ENCODE measurements around the gene FAM171A1. TPM values are rescaled to one million over a fixed set of nuclear protein-coding genes. Genes with fewer than 3 reads are reported as not detected.

FAM171A1 gene
- total RNA-seq, 2 experiments from 2014 or later = 4.8 to 5.2 TPM

- CTCF ChIA-PET = interaction anchor here (0.6 to 0.7 kb wide), 2 partner anchors 13 to 31 kb away, joined by 3 to 6 read pairs; no protein-coding TSS in a partner anchor
- no peak for DNase-seq
- H3K36me3 Mint-ChIP-seq (ENCODE audit: low read depth) = no peaks in the 10 kb centered on the region
- no peak overlapping the region for H3K4me3 Mint-ChIP-seq
- no peak overlapping the region for H3K27ac Mint-ChIP-seq
- no peaks in the 10 kb centered on the region for H3K9me3 Mint-ChIP-seq
- H3K4me1 Mint-ChIP-seq (ENCODE audit: low read depth) = peaks cover 35% of the 10 kb centered on the region
- no peaks in the 10 kb centered on the region for H3K27me3 Mint-ChIP-seq (ENCODE audit: low read depth)
- intact Hi-C loops (cut with micrococcal nuclease) = loop anchor here (1.0 kb wide), 1 partner anchor 10 kb away; no protein-coding TSS in a partner anchor
These were observed 173.2 kb downstream of the FAM171A1 start for GRCh38 chr10:15197911-15198310.

- intact Hi-C loops (cut with micrococcal nuclease) = no loop called here
- Mint-ChIP-seq H3K27ac (peak overlapping the region; percentile 57), H3K4me3 (no peak overlapping the region), H3K27me3 (ENCODE audit: low read depth) (no peaks in the 10 kb centered on the region), H3K36me3 (ENCODE audit: low read depth) (no peaks in the 10 kb centered on the region), H3K9me3 (no peaks in the 10 kb centered on the region), H3K4me1 (ENCODE audit: low read depth) (peaks cover 29% of the 10 kb centered on the region)
- CTCF ChIA-PET = interaction anchor here (0.9 kb wide), 1 partner anchor 28 kb away, joined by 4 read pairs; no protein-coding TSS in a partner anchor
- DNase-seq = no peak
These were observed 173.8 kb downstream of the FAM171A1 start for GRCh38 chr10:15197276-15197675.

GRCh38 chr10:15196021-15196834, 174.9 kb downstream of the FAM171A1 start:
- no peaks in the 10 kb centered on the region for H3K9me3 Mint-ChIP-seq
- no peaks in the 10 kb centered on the region for H3K36me3 Mint-ChIP-seq (ENCODE audit: low read depth)
- peak overlapping the region; percentile 56 for H3K4me3 Mint-ChIP-seq
- intact Hi-C loops (cut with micrococcal nuclease) = no loop called here
- CTCF ChIA-PET = interaction anchor here (0.6 to 0.9 kb wide), 2 partner anchors 27 to 29 kb away, joined by 4 read pairs; no protein-coding TSS in a partner anchor
- no peaks in the 10 kb centered on the region for H3K27me3 Mint-ChIP-seq (ENCODE audit: low read depth)
- peak; percentile 49 for DNase-seq
- H3K4me1 Mint-ChIP-seq (ENCODE audit: low read depth) = peaks cover 24% of the 10 kb centered on the region
- peak overlapping the region; percentile 56 for H3K27ac Mint-ChIP-seq

GRCh38 chr10:15189133-15189885, 181.8 kb downstream of the FAM171A1 start:
- peaks cover 39% of the 10 kb centered on the region for H3K4me1 Mint-ChIP-seq (ENCODE audit: low read depth)

GRCh38 chr10:15188603-15189002, 182.5 kb downstream of the FAM171A1 start:
- DNase-seq = peak; percentile 75
- Mint-ChIP-seq H3K27me3 (ENCODE audit: low read depth) (no peaks in the 10 kb centered on the region), H3K4me1 (ENCODE audit: low read depth) (peaks cover 43% of the 10 kb centered on the region), H3K9me3 (peaks cover 3% of the 10 kb centered on the region), H3K4me3 (no peak overlapping the region), H3K27ac (peak overlapping the region; percentile 74), H3K36me3 (ENCODE audit: low read depth) (peaks cover 1% of the 10 kb centered on the region)
- intact Hi-C loops (cut with micrococcal nuclease) = loop anchor here (1.0 kb wide), 2 partner anchors 19 to 21 kb away; no protein-coding TSS in a partner anchor
- CTCF ChIA-PET = interaction anchor here (0.6 kb wide), 2 partner anchors 13 to 25 kb away, joined by 4 read pairs; no protein-coding TSS in a partner anchor

More at GRCh38 chr10:15189133-15189885, 181.8 kb downstream of the FAM171A1 start:
- no peaks in the 10 kb centered on the region for H3K27me3 Mint-ChIP-seq (ENCODE audit: low read depth)
- H3K27ac Mint-ChIP-seq = peak overlapping the region; percentile 74
- DNase-seq = no peak
- intact Hi-C loops (cut with micrococcal nuclease) = no loop called here
- CTCF ChIA-PET = interaction anchor here (1.2 kb wide), 1 partner anchor 12 kb away, joined by 4 read pairs; no protein-coding TSS in a partner anchor
- peaks cover 1% of the 10 kb centered on the region for H3K36me3 Mint-ChIP-seq (ENCODE audit: low read depth)
- no peak overlapping the region for H3K4me3 Mint-ChIP-seq
- peaks cover 3% of the 10 kb centered on the region for H3K9me3 Mint-ChIP-seq

- Mint-ChIP-seq H3K36me3 (ENCODE audit: low read depth) (peaks cover 1% of the 10 kb centered on the region), H3K4me1 (ENCODE audit: low read depth) (peaks cover 48% of the 10 kb centered on the region), H3K27me3 (ENCODE audit: low read depth) (no peaks in the 10 kb centered on the region), H3K9me3 (peaks cover 3% of the 10 kb centered on the region), H3K27ac (no peak overlapping the region), H3K4me3 (no peak overlapping the region)
- intact Hi-C loops (cut with micrococcal nuclease) = no loop called here
- DNase-seq = no peak
- CTCF ChIA-PET = interaction anchor here (0.6 to 1.1 kb wide), 2 partner anchors 9 to 15 kb away, joined by 4 to 6 read pairs; no protein-coding TSS in a partner anchor
These were observed 187.2 kb downstream of the FAM171A1 start for GRCh38 chr10:15183689-15184481.

- CTCF ChIA-PET = interaction anchor here (0.7 to 1.1 kb wide), 2 partner anchors 9 to 10 kb away, joined by 3 to 4 read pairs; no protein-coding TSS in a partner anchor
These were observed 188.4 kb downstream of the FAM171A1 start for GRCh38 chr10:15182540-15183207.

GRCh38 chr10:15181576-15182156, 189.4 kb downstream of the FAM171A1 start:
- Mint-ChIP-seq H3K9me3 (peaks cover 3% of the 10 kb centered on the region), H3K4me3 (no peak overlapping the region), H3K27ac (no peak overlapping the region), H3K27me3 (ENCODE audit: low read depth) (no peaks in the 10 kb centered on the region), H3K4me1 (ENCODE audit: low read depth) (peaks cover 36% of the 10 kb centered on the region), H3K36me3 (ENCODE audit: low read depth) (peaks cover 1% of the 10 kb centered on the region)
- intact Hi-C loops (cut with micrococcal nuclease) = no loop called here
- DNase-seq = no peak
- CTCF ChIA-PET = interaction anchor here (0.7 to 1.0 kb wide), 2 partner anchors 8 to 10 kb away, joined by 3 read pairs; no protein-coding TSS in a partner anchor

More at GRCh38 chr10:15182540-15183207, 188.4 kb downstream of the FAM171A1 start:
- peaks cover 1% of the 10 kb centered on the region for H3K36me3 Mint-ChIP-seq (ENCODE audit: low read depth)
- H3K9me3 Mint-ChIP-seq = peaks cover 3% of the 10 kb centered on the region
- no peaks in the 10 kb centered on the region for H3K27me3 Mint-ChIP-seq (ENCODE audit: low read depth)
- no peak for DNase-seq
- H3K27ac Mint-ChIP-seq = no peak overlapping the region
- intact Hi-C loops (cut with micrococcal nuclease) = no loop called here
- H3K4me3 Mint-ChIP-seq = no peak overlapping the region
- H3K4me1 Mint-ChIP-seq (ENCODE audit: low read depth) = peaks cover 40% of the 10 kb centered on the region

GRCh38 chr10:15180736-15181135, 190.4 kb downstream of the FAM171A1 start:
- no peak for DNase-seq
- Mint-ChIP-seq H3K4me3 (no peak overlapping the region), H3K4me1 (ENCODE audit: low read depth) (peaks cover 27% of the 10 kb centered on the region), H3K27ac (no peak overlapping the region), H3K27me3 (ENCODE audit: low read depth) (no peaks in the 10 kb centered on the region), H3K9me3 (peaks cover 3% of the 10 kb centered on the region), H3K36me3 (ENCODE audit: low read depth) (peaks cover 1% of the 10 kb centered on the region)
- intact Hi-C loops (cut with micrococcal nuclease) = no loop called here
- CTCF ChIA-PET = no interaction called here

- Mint-ChIP-seq H3K4me1 (ENCODE audit: low read depth) (peaks cover 15% of the 10 kb centered on the region), H3K4me3 (no peak overlapping the region), H3K27ac (no peak overlapping the region), H3K36me3 (ENCODE audit: low read depth) (no peaks in the 10 kb centered on the region), H3K9me3 (no peaks in the 10 kb centered on the region), H3K27me3 (ENCODE audit: low read depth) (no peaks in the 10 kb centered on the region)
- CTCF ChIA-PET = interaction anchor here (1.6 kb wide), 1 partner anchor 33 kb away, joined by 4 read pairs; no protein-coding TSS in a partner anchor
- no peak for DNase-seq
- intact Hi-C loops (cut with micrococcal nuclease) = no loop called here
These were observed 194.8 kb downstream of the FAM171A1 start for GRCh38 chr10:15176269-15176668.

GRCh38 chr10:15175587-15175986, 195.5 kb downstream of the FAM171A1 start:
- no peaks in the 10 kb centered on the region for H3K36me3 Mint-ChIP-seq (ENCODE audit: low read depth)
- no peak overlapping the region for H3K4me3 Mint-ChIP-seq
- DNase-seq = no peak
- CTCF ChIA-PET = no interaction called here
- no peaks in the 10 kb centered on the region for H3K9me3 Mint-ChIP-seq
- intact Hi-C loops (cut with micrococcal nuclease) = no loop called here
- H3K4me1 Mint-ChIP-seq (ENCODE audit: low read depth) = peaks cover 21% of the 10 kb centered on the region
- H3K27ac Mint-ChIP-seq = no peak overlapping the region
- no peaks in the 10 kb centered on the region for H3K27me3 Mint-ChIP-seq (ENCODE audit: low read depth)
